ENCODE data around the gene PSORS1C1. TPM values are rescaled to one million over a fixed set of nuclear protein-coding genes. Genes with fewer than 3 reads are reported as not detected.

PSORS1C1 gene
- total RNA-seq, 6 experiments from 2014 or later: 0.07 to 0.42 TPM; not detected in 4

- intact Hi-C loops (cut with DNase I): no loop called here
- ATAC-seq (no peak), DNase-seq (no peak)
- H3K9me3 ChIP-seq: no peaks in the 10 kb centered on the region
- no peaks in the 10 kb centered on the region for H3K4me1 ChIP-seq
- no peak for TF ChIP-seq POLR2A (IDR thresholded peaks at IDR 0.05)
- no peak for TF ChIP-seq CTCF (IDR thresholded peaks at IDR 0.05)
- H3K36me3 ChIP-seq: no peaks in the 10 kb centered on the region
- H3K27me3 ChIP-seq: no peaks in the 10 kb centered on the region
- no peak overlapping the region for H3K27ac ChIP-seq
- H3K4me3 ChIP-seq: no peak overlapping the region
- 80% methylated on average over 3 of the region's 3 CpGs for WGBS (ENCODE audit: insufficient coverage, low coverage, low lambda C conversion rate, missing lambda C conversion rate)
Observed at GRCh38 chr6:31175971-31176370, 61.4 kb downstream of the PSORS1C1 start.

- Histone ChIP-seq H3K4me1 (peaks cover 0 to 2% (median 0%) of the 10 kb centered on the region in 4 donors), H3K36me3 (no peaks in the 10 kb centered on the region), H3K27me3 (no peaks in the 10 kb centered on the region), H3K27ac (no peak overlapping the region), H3K9me3 (no peaks in the 10 kb centered on the region), H3K4me3 (no peak overlapping the region)
- no peak for TF ChIP-seq CTCF (IDR thresholded peaks at IDR 0.05)
- TF ChIP-seq POLR2A (IDR thresholded peaks at IDR 0.05): no peak
- DNase-seq (no peak), ATAC-seq (peak in 2 of 4 donors; percentile 16 to 31)
- 71% methylated on average over 7 of the region's 8 CpGs for WGBS (ENCODE audit: insufficient coverage, low coverage, low lambda C conversion rate, missing lambda C conversion rate)
- intact Hi-C loops (cut with DNase I): no loop called here
Observed at GRCh38 chr6:31178143-31179041, 63.8 kb downstream of the PSORS1C1 start.

GRCh38 chr6:31179042-31179386, 64.4 kb downstream of the PSORS1C1 start:
- Histone ChIP-seq H3K27ac (no peak overlapping the region), H3K4me3 (no peak overlapping the region), H3K36me3 (no peaks in the 10 kb centered on the region), H3K27me3 (no peaks in the 10 kb centered on the region), H3K4me1 (peaks cover 0 to 4% (median 0%) of the 10 kb centered on the region in 4 donors), H3K9me3 (no peaks in the 10 kb centered on the region)
- TF ChIP-seq POLR2A (IDR thresholded peaks at IDR 0.05): no peak
- TF ChIP-seq CTCF (IDR thresholded peaks at IDR 0.05): no peak
- DNase-seq (no peak), ATAC-seq (no peak)
- 75% methylated on average over 4 of the region's 4 CpGs for WGBS (ENCODE audit: insufficient coverage, low coverage, low lambda C conversion rate, missing lambda C conversion rate)
- intact Hi-C loops (cut with DNase I): no loop called here

- H3K36me3 ChIP-seq: no peaks in the 10 kb centered on the region
- H3K4me1 ChIP-seq: peaks cover 0 to 5% (median 2%) of the 10 kb centered on the region in 4 donors
- 92% methylated on average over 5 of the region's 8 CpGs for WGBS (ENCODE audit: insufficient coverage, low coverage, low lambda C conversion rate, missing lambda C conversion rate)
- intact Hi-C loops (cut with DNase I): no loop called here
- no peak overlapping the region for H3K4me3 ChIP-seq
- no peak for TF ChIP-seq POLR2A (IDR thresholded peaks at IDR 0.05)
- no peak for TF ChIP-seq CTCF (IDR thresholded peaks at IDR 0.05)
- H3K27ac ChIP-seq: no peak overlapping the region
- no peaks in the 10 kb centered on the region for H3K27me3 ChIP-seq
- ATAC-seq (no peak), DNase-seq (no peak)
- H3K9me3 ChIP-seq: no peaks in the 10 kb centered on the region
Observed at GRCh38 chr6:31179896-31180295, 65.3 kb downstream of the PSORS1C1 start.
